Measurements from ENCODE around the gene NR6A1.

Gene NR6A1

GRCh38 chr9:124695280-124695890 lies 75.7 kb downstream of the NR6A1 start:
- H3K27ac ChIP-seq, result no peak overlapping the region
- no peak overlapping the region for H3K9ac ChIP-seq
- no peaks in the 10 kb centered on the region for H3K79me2 ChIP-seq (ENCODE audit: insufficient read depth, low read depth)
- H3K4me2 ChIP-seq, result no peak overlapping the region
- TF ChIP-seq, protein P1, sequence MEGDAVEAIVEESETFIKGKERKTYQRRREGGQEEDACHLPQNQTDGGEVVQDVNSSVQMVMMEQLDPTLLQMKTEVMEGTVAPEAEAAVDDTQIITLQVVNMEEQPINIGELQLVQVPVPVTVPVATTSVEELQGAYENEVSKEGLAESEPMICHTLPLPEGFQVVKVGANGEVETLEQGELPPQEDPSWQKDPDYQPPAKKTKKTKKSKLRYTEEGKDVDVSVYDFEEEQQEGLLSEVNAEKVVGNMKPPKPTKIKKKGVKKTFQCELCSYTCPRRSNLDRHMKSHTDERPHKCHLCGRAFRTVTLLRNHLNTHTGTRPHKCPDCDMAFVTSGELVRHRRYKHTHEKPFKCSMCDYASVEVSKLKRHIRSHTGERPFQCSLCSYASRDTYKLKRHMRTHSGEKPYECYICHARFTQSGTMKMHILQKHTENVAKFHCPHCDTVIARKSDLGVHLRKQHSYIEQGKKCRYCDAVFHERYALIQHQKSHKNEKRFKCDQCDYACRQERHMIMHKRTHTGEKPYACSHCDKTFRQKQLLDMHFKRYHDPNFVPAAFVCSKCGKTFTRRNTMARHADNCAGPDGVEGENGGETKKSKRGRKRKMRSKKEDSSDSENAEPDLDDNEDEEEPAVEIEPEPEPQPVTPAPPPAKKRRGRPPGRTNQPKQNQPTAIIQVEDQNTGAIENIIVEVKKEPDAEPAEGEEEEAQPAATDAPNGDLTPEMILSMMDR (conservative IDR thresholded peaks at IDR 0.05; ENCODE audit: low read depth, low read length), result no peak
- no peaks in the 10 kb centered on the region for H4K20me1 ChIP-seq (ENCODE audit: insufficient read depth)
- no peaks in the 10 kb centered on the region for H3K4me1 ChIP-seq (ENCODE audit: low read depth, poor library complexity, severe bottlenecking)
- no peak overlapping the region for H2AFZ ChIP-seq (ENCODE audit: low read depth)
- H3K4me3 ChIP-seq (IDR thresholded peaks at IDR 0.05; ENCODE audit: insufficient read depth, low read depth, low read length), result no peak overlapping the region
- H3K27me3 ChIP-seq (ENCODE audit: insufficient read depth, low read depth), result no peaks in the 10 kb centered on the region
- H3K36me3 ChIP-seq (ENCODE audit: insufficient read depth), result no peaks in the 10 kb centered on the region

- Histone ChIP-seq H3K27ac (no peak overlapping the region), H4K20me1 (ENCODE audit: insufficient read depth) (no peaks in the 10 kb centered on the region), H3K9ac (no peak overlapping the region), H3K4me3 (IDR thresholded peaks at IDR 0.05; ENCODE audit: insufficient read depth, low read depth, low read length) (no peak overlapping the region), H3K4me1 (ENCODE audit: low read depth, poor library complexity, severe bottlenecking) (no peaks in the 10 kb centered on the region), H3K79me2 (ENCODE audit: insufficient read depth, low read depth) (no peaks in the 10 kb centered on the region), H3K27me3 (ENCODE audit: insufficient read depth, low read depth) (no peaks in the 10 kb centered on the region), H2AFZ (ENCODE audit: low read depth) (no peak overlapping the region), H3K4me2 (no peak overlapping the region), H3K36me3 (ENCODE audit: insufficient read depth) (no peaks in the 10 kb centered on the region)
- TF ChIP-seq, protein P1 (conservative IDR thresholded peaks at IDR 0.05; ENCODE audit: low read depth, low read length), result no peak
Observed at GRCh38 chr9:124694414-124695279, 76.5 kb downstream of the NR6A1 start.

DNA sequence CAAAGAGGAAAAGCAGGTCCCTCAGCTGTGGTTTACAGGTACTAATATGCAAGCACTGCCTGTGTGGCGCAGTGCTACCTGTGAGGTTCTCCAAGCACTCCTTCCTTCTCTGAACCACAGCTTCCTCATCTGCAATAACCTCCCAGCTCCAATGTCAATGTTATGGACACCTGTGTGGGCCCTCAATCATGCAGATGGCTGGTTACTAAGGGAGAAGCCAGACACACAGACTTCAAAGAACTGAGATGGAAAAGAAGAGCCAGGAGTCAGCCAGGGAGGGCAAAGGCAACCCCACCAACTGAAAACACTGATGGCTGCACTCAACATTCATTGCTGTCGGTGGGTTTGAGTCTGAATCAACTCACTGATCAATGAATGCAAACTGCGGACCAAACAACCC lies 77.7 kb downstream of the NR6A1 start:
- H3K4me1 ChIP-seq (ENCODE audit: low read depth, poor library complexity, severe bottlenecking), result no peaks in the 10 kb centered on the region
- no peaks in the 10 kb centered on the region for H4K20me1 ChIP-seq (ENCODE audit: insufficient read depth)
- no peak overlapping the region for H2AFZ ChIP-seq (ENCODE audit: low read depth)
- no peak overlapping the region for H3K27ac ChIP-seq
- no peak overlapping the region for H3K9ac ChIP-seq
- H3K27me3 ChIP-seq (ENCODE audit: insufficient read depth, low read depth), result no peaks in the 10 kb centered on the region
- TF ChIP-seq, protein P1 (conservative IDR thresholded peaks at IDR 0.05; ENCODE audit: low read depth, low read length), result no peak
- no peaks in the 10 kb centered on the region for H3K36me3 ChIP-seq (ENCODE audit: insufficient read depth)
- no peak overlapping the region for H3K4me3 ChIP-seq (IDR thresholded peaks at IDR 0.05; ENCODE audit: insufficient read depth, low read depth, low read length)
- no peak overlapping the region for H3K4me2 ChIP-seq
- no peaks in the 10 kb centered on the region for H3K79me2 ChIP-seq (ENCODE audit: insufficient read depth, low read depth)

- H3K36me3 ChIP-seq (ENCODE audit: insufficient read depth), result no peaks in the 10 kb centered on the region
Observed at GRCh38 chr9:124688238-124688904, 82.7 kb downstream of the NR6A1 start.

More at GRCh38 chr9:124688238-124688904, 82.7 kb downstream of the NR6A1 start:
- Histone ChIP-seq H3K27ac (no peak overlapping the region), H2AFZ (ENCODE audit: low read depth) (no peak overlapping the region), H4K20me1 (ENCODE audit: insufficient read depth) (no peaks in the 10 kb centered on the region), H3K9ac (no peak overlapping the region), H3K4me1 (ENCODE audit: low read depth, poor library complexity, severe bottlenecking) (no peaks in the 10 kb centered on the region), H3K4me2 (no peak overlapping the region), H3K4me3 (IDR thresholded peaks at IDR 0.05; ENCODE audit: insufficient read depth, low read depth, low read length) (no peak overlapping the region), H3K27me3 (ENCODE audit: insufficient read depth, low read depth) (no peaks in the 10 kb centered on the region), H3K79me2 (ENCODE audit: insufficient read depth, low read depth) (no peaks in the 10 kb centered on the region)
- TF ChIP-seq, protein P1 (conservative IDR thresholded peaks at IDR 0.05; ENCODE audit: low read depth, low read length), result no peak

All from KMS-11 (cell line).